Mesodermal cell (in vitro differentiated cells): Measurements from ENCODE around the gene KDM4C.

Source experiments
- H3K27ac ChIP-seq: 2 replicates; pipeline ENCODE4 v1.7.0; 2013; ENCODE audit warnings: mild to moderate bottlenecking, low read depth, low read length, moderate library complexity; ENCODE audit not compliant: severe bottlenecking
- H3K36me3 ChIP-seq: 2 replicates; pipeline ENCODE4 v1.7.1; 2013; ENCODE audit warnings: mild to moderate bottlenecking, low read length, moderate library complexity; ENCODE audit not compliant: control insufficient read depth, insufficient read depth
- H3K4me1 ChIP-seq: one replicate; pipeline ENCODE4 v1.7.1; 2013; ENCODE audit warnings: mild to moderate bottlenecking, low read length; ENCODE audit not compliant: insufficient read depth, control insufficient read depth, poor library complexity, severe bottlenecking
- H3K4me3 ChIP-seq: 2 replicates; pipeline ENCODE4 v1.7.0; 2013; ENCODE audit warnings: low read length, control low read depth, mild to moderate bottlenecking; ENCODE audit not compliant: insufficient read depth, poor library complexity, severe bottlenecking; ENCODE audit errors: extremely low read depth
- H3K9me3 ChIP-seq: 2 replicates; pipeline ENCODE4 v1.7.1; 2013; ENCODE audit warnings: mild to moderate bottlenecking, low read length, moderate library complexity; ENCODE audit not compliant: control insufficient read depth
- WGBS, 2 experiments: methylation state at CpG; one replicate each; pipeline ENCODE4 v1.1.5; 2013; ENCODE audit warnings: missing lambda C conversion rate in 2 of 2; ENCODE audit not compliant: insufficient coverage in 2 of 2; 5-methylcytosine and 5-hydroxymethylcytosine counted together

KDM4C gene

GRCh38 chr9:7135735-7136134 is 378.0 kb downstream of the KDM4C start:
- 87% methylated on average over 4 of the region's 4 CpGs; no CpG with 5 or more reads in 1 of the 2 experiments for WGBS, 2 experiments
- Histone ChIP-seq H3K4me1 (no peaks in the 10 kb centered on the region), H3K4me3 (no peak overlapping the region), H3K27ac (no peak overlapping the region), H3K36me3 (no peaks in the 10 kb centered on the region), H3K9me3 (no peaks in the 10 kb centered on the region)

GRCh38 chr9:7137040-7137439 is 379.3 kb downstream of the KDM4C start:
- 83 to 89% methylated on average over 4 to 5 of the region's 6 CpGs for WGBS, 2 experiments
- Histone ChIP-seq H3K4me3 (no peak overlapping the region), H3K4me1 (no peaks in the 10 kb centered on the region), H3K27ac (no peak overlapping the region), H3K36me3 (no peaks in the 10 kb centered on the region), H3K9me3 (no peaks in the 10 kb centered on the region)

- no peaks in the 10 kb centered on the region for H3K9me3 ChIP-seq
- 86 to 93% methylated on average over 2 to 3 of the region's 5 CpGs for WGBS, 2 experiments
- H3K27ac ChIP-seq = no peak overlapping the region
- no peak overlapping the region for H3K4me3 ChIP-seq
- no peaks in the 10 kb centered on the region for H3K4me1 ChIP-seq
- H3K36me3 ChIP-seq = no peaks in the 10 kb centered on the region
Observed at GRCh38 chr9:7137571-7137970, 379.8 kb downstream of the KDM4C start.

- Histone ChIP-seq H3K27ac (no peak overlapping the region), H3K4me1 (no peaks in the 10 kb centered on the region), H3K4me3 (no peak overlapping the region), H3K9me3 (no peaks in the 10 kb centered on the region), H3K36me3 (no peaks in the 10 kb centered on the region)
- WGBS, 2 experiments = 97 to 100% methylated on average over 3 to 4 of the region's 4 CpGs
Observed at GRCh38 chr9:7139886-7140285, 382.1 kb downstream of the KDM4C start.

GRCh38 chr9:7140401-7140800 is 382.6 kb downstream of the KDM4C start:
- no peak overlapping the region for H3K4me3 ChIP-seq
- H3K9me3 ChIP-seq = no peaks in the 10 kb centered on the region
- peaks cover 2% of the 10 kb centered on the region for H3K4me1 ChIP-seq
- no peaks in the 10 kb centered on the region for H3K36me3 ChIP-seq
- 67% methylated on average over 1 of the region's 2 CpGs; no CpG with 5 or more reads in 1 of the 2 experiments for WGBS, 2 experiments
- no peak overlapping the region for H3K27ac ChIP-seq

GRCh38 chr9:7143645-7144200 is 385.9 kb downstream of the KDM4C start:
- H3K27ac ChIP-seq = no peak overlapping the region
- 93 to 100% methylated on average over 2 of the region's 2 CpGs for WGBS, 2 experiments

GRCh38 chr9:7144265-7145046 is 386.7 kb downstream of the KDM4C start:
- WGBS, 2 experiments = 92 to 96% methylated on average over 5 of the region's 10 CpGs

More at GRCh38 chr9:7143645-7144200, 385.9 kb downstream of the KDM4C start:
- no peaks in the 10 kb centered on the region for H3K9me3 ChIP-seq
- no peaks in the 10 kb centered on the region for H3K36me3 ChIP-seq
- peaks cover 12% of the 10 kb centered on the region for H3K4me1 ChIP-seq
- no peak overlapping the region for H3K4me3 ChIP-seq

GRCh38 chr9:7145361-7146069 is 387.7 kb downstream of the KDM4C start:
- peaks cover 18% of the 10 kb centered on the region for H3K4me1 ChIP-seq
- H3K27ac ChIP-seq = no peak overlapping the region
- 79 to 95% methylated on average over 3 to 4 of the region's 8 CpGs for WGBS, 2 experiments
- H3K36me3 ChIP-seq = no peaks in the 10 kb centered on the region
- H3K4me3 ChIP-seq = no peak overlapping the region
- no peaks in the 10 kb centered on the region for H3K9me3 ChIP-seq

More at GRCh38 chr9:7144265-7145046, 386.7 kb downstream of the KDM4C start:
- Histone ChIP-seq H3K27ac (no peak overlapping the region), H3K9me3 (no peaks in the 10 kb centered on the region), H3K4me3 (no peak overlapping the region), H3K36me3 (no peaks in the 10 kb centered on the region), H3K4me1 (peaks cover 12% of the 10 kb centered on the region)

- Histone ChIP-seq H3K27ac (no peak overlapping the region), H3K9me3 (no peaks in the 10 kb centered on the region), H3K4me3 (no peak overlapping the region), H3K4me1 (peaks cover 18% of the 10 kb centered on the region), H3K36me3 (no peaks in the 10 kb centered on the region)
- 30 to 36% methylated on average over 3 to 4 of the region's 5 CpGs for WGBS, 2 experiments
Observed at GRCh38 chr9:7146582-7146981, 388.8 kb downstream of the KDM4C start.

GRCh38 chr9:7147121-7148090 is 389.6 kb downstream of the KDM4C start:
- Histone ChIP-seq H3K4me1 (peaks cover 18% of the 10 kb centered on the region), H3K36me3 (no peaks in the 10 kb centered on the region), H3K27ac (no peak overlapping the region), H3K4me3 (no peak overlapping the region), H3K9me3 (no peaks in the 10 kb centered on the region)
- whole genome bisulfite sequencing, 2 experiments = 88 to 95% methylated on average over 8 to 13 of the region's 14 CpGs
